Thymus (tissue), 11 donors: Measurements from ENCODE around the gene CDC42SE2. TPM values are rescaled to one million over a fixed set of nuclear protein-coding genes. Genes with fewer than 3 reads are reported as not detected.

Experiments
- DNase-seq, 9 donors: peaks; one replicate each; pipeline ENCODE4 v3.0.0-alpha.2; 2013; ENCODE audit warnings: low spot score in 9 of 9, low read depth in 6 of 9, missing footprints in 1 of 9
- H3K27ac ChIP-seq, 2 donors: one replicate each; pipeline ENCODE4 v1.5.1; 2013; ENCODE audit warnings: control low read depth in 1 of 2, low read depth in 1 of 2, low read length in 1 of 2, mild to moderate bottlenecking in 1 of 2, moderate library complexity in 1 of 2
- H3K27me3 ChIP-seq, 2 donors: one replicate each; pipeline ENCODE4 v1.5.1; 2013; ENCODE audit warnings: low read length in 1 of 2; ENCODE audit not compliant: control insufficient read depth in 2 of 2, insufficient read depth in 1 of 2
- H3K36me3 ChIP-seq, 2 donors: one replicate each; pipeline ENCODE4 v1.5.1; 2013; ENCODE audit warnings: low read length in 1 of 2, mild to moderate bottlenecking in 1 of 2, moderate library complexity in 1 of 2; ENCODE audit not compliant: control insufficient read depth in 2 of 2, insufficient read depth in 2 of 2
- H3K4me1 ChIP-seq, 2 donors: one replicate each; pipeline ENCODE4 v1.5.1; 2013; ENCODE audit warnings: low read length in 2 of 2; ENCODE audit not compliant: control insufficient read depth in 2 of 2, insufficient read depth in 2 of 2
- H3K4me3 ChIP-seq, 2 donors: one replicate each; pipeline ENCODE4 v1.5.1; 2013; ENCODE audit warnings: low read length in 2 of 2, control low read depth in 1 of 2, mild to moderate bottlenecking in 1 of 2
- H3K9me3 ChIP-seq, 2 donors: one replicate each; pipeline ENCODE4 v1.5.1; 2013; ENCODE audit warnings: low read length in 1 of 2, mild to moderate bottlenecking in 1 of 2; ENCODE audit not compliant: control insufficient read depth in 2 of 2, insufficient read depth in 1 of 2
- WGBS: extraction: QIAGEN DNeasy Blood & Tissue Kit; methylation state at CpG from one replicate; pipeline ENCODE4 v1.1.7; 2013; 5-methylcytosine and 5-hydroxymethylcytosine counted together
- polyA plus RNA-seq: library from polyadenylated mRNA; stranded (reverse); fragments of 200-250 nt; gene quantifications from one replicate; pipeline ENCODE4 v1.2.3, GENCODE V29; 2013
- total RNA-seq: library from RNA; stranded (reverse); fragments of 120-200 nt; gene quantifications from one replicate; pipeline ENCODE4 v1.2.4, GENCODE V29; 2013
- donor health status: healthy.

CDC42SE2 gene
- total and polyA plus RNA-seq, 2 donors, result 60.6 to 60.9 TPM

DNA sequence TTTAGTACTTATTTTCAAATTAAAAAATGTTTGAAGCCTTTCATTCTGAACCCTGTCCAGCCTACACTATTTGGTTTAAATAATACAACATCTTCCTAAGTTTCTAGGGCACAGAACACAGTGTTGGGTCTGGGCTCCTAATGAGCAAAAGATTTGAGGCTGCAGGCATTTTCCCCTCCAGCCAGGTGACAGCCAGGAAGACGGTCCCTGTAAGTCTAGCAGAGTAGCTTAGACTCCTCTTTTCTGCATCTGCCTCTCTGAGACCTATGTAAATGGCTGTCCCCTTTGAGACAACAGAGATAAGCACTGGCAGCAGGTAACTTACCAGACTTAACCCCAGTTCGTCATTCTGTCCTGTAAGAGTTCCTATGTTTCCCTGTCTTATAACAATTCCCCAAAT lies 141.8 kb downstream of the CDC42SE2 start:
- no peaks in the 10 kb centered on the region for H3K4me1 ChIP-seq
- no peak overlapping the region for H3K4me3 ChIP-seq
- WGBS, result 93% methylated on average over 2 of the region's 2 CpGs
- no peak overlapping the region for H3K27ac ChIP-seq
- H3K9me3 ChIP-seq, result peaks cover 0 to 10% of the 10 kb centered on the region in 2 donors
- DNase-seq, result no peak
- H3K27me3 ChIP-seq, result no peaks in the 10 kb centered on the region
- H3K36me3 ChIP-seq, result peaks cover 22 to 28% of the 10 kb centered on the region in 2 donors

DNA sequence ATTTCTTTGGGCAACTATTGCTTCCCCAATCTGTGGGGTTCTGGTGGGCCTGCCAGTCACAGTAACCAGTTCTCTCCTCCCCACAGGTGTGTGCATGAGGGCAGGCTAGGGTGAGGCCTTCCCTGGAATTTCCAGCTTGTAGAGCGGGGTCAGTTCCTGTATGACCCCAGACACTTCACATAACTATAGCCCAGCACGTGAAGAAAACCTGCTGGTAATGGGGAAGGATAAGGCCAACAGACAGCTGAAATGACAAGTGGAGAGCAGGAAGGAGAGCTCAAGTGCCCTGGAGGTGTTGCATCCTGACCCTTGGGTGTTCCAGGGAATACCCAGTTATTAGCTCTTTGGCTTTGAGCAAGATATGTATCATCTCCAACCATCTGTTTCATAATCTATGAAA lies 142.2 kb downstream of the CDC42SE2 start:
- DNase-seq, result no peak

DNA sequence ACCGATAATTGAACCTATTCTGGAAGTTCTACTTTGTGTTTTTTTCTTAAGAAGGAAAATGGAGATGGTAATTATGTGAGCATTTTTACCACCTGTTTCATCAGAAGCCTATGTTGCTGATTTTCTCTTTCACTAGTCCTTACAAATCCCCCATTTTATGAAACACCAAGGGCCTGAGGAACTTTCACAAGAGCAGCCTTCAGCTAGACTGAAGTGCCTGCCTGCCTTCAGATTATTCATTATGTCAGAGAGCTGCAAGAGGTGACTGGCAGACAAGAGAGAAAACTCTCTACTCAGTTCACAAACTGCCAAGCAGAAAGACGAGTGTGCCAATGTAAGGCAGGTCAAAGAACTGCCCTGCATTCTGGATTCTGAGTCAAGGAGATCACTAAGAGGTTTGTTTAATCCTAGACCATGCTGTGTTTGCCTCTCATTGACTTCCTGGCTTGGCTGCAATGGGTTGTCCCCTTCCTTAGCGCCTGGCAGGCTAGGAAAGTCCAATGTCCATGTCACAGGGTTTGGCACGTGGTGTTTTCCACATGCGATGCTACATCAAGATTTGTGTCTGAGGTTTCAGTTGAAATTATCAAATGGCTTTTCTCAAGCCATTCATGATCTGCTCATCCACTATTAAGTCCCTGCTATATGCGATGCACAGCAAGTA lies 143.3 kb downstream of the CDC42SE2 start:
- no peaks in the 10 kb centered on the region for H3K4me1 ChIP-seq
- no peaks in the 10 kb centered on the region for H3K27me3 ChIP-seq
- no peak overlapping the region for H3K27ac ChIP-seq
- no peak for DNase-seq
- WGBS, result 98% methylated on average over 6 of the region's 6 CpGs
- H3K4me3 ChIP-seq, result no peak overlapping the region
- H3K9me3 ChIP-seq, result no peaks in the 10 kb centered on the region
- H3K36me3 ChIP-seq, result peaks cover 21 to 25% of the 10 kb centered on the region in 2 donors

More for the DNA sequence above, 142.2 kb downstream of the CDC42SE2 start:
- Histone ChIP-seq H3K27ac (no peak overlapping the region), H3K9me3 (peaks cover 0 to 8% of the 10 kb centered on the region in 2 donors), H3K4me3 (no peak overlapping the region), H3K36me3 (peaks cover 24% of the 10 kb centered on the region in 2 donors), H3K4me1 (no peaks in the 10 kb centered on the region), H3K27me3 (no peaks in the 10 kb centered on the region)
- WGBS, result over 99% methylated on average over 2 of the region's 2 CpGs

DNA sequence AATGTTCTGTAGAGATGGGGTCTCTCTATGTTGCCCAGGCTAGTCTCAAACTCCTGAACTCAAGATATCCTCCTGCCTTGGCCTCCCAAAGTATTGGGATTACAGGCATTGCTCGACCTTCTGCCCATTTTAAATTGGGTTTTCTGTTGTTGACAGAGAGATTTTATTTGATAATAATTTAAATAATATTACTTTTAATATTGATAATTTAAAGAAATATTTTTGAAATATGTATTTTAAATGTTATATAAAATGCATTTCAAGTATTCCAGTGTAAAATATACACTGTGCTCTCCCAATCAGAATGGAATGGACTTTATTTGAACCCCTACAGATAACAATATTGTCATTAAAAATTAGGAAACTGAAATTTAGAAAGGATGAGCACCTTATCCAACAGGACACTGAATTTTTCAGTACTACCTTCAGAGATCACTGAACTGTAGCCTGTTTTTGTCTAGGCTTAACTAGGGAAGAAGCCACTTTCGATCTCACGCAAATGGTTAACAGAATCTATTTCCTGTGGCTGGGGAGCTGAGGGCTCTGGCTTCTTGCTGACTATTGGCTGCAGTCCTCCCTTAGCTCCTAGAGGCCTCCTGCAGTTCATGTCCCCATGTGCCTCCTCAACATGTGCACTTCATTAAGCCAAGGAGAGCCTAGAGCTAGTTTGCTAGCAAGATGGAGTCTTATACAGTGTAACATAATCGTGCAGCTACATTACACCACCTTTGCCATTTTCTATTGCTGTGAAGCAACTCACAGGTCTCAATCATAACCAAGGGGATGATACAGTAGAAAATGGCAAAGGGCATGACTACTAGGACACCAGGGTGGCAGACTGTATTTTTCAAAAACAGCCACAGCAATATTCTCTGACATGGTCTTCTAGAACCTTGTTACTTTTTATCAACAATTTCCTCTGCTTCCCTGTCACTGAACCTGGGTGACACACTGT lies 150.0 kb downstream of the CDC42SE2 start:
- H3K4me1 ChIP-seq, result peaks cover 0 to 3% of the 10 kb centered on the region in 2 donors
- H3K27me3 ChIP-seq, result no peaks in the 10 kb centered on the region
- WGBS, result 84% methylated on average over 4 of the region's 4 CpGs
- H3K9me3 ChIP-seq, result no peaks in the 10 kb centered on the region
- peaks cover 3 to 9% of the 10 kb centered on the region in 2 donors for H3K36me3 ChIP-seq
- no peak overlapping the region for H3K4me3 ChIP-seq
- H3K27ac ChIP-seq, result no peak overlapping the region
- DNase-seq, result peak in 1 of 9 donors; percentile 31

DNA sequence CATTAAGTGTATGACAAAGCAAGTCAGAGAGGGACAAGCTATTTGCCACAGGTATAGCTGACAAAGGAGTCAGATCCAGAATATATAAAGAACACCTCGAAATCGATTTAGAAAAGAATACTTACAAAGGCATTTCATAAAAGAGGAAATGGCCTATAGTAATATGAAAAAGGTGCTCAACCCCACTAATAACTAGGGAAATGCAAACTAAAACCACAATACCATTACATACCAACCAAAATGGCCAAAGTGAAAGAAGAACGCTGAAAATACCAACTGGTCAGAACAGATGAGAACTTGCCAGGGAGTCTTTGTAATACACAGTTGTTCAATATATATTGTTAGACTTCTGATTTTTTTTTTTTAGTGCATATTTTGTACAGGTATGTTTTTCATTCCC lies 152.9 kb downstream of the CDC42SE2 start:
- Histone ChIP-seq H3K4me3 (no peak overlapping the region), H3K27ac (no peak overlapping the region), H3K9me3 (no peaks in the 10 kb centered on the region), H3K4me1 (peaks cover 0 to 3% of the 10 kb centered on the region in 2 donors), H3K27me3 (no peaks in the 10 kb centered on the region), H3K36me3 (peaks cover 4 to 9% of the 10 kb centered on the region in 2 donors)
- WGBS, result 35% methylated on average over 3 of the region's 3 CpGs
- no peak for DNase-seq

DNA sequence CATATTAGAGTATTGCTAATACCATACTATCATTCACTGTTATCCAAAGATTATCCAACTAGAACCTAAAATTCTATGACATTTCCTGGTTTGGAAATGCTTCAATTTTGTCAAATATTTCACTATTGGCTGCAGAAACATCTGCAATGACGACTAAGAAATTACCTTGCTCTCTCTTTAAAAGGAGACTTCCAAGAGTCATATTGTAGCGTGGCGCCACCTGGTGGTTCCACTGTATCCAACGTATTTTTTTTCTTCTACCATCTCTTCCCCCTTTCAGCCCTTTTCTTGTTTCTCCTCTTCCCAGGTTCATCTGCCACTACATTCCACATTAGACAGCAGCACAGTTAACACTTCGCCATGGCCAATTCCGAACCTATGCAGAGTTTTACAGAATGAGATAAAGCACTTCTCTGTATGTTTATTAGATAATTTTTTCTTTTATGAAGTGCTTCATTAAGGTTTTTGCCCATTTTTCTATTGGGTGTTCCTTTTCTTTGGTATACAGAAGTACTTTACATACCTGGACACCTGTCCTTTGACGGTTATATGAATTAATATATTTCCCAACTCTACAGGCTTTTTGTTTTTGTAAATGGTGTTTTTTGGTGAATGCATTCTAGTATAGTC lies 153.5 kb downstream of the CDC42SE2 start:
- 35% methylated on average over 7 of the region's 7 CpGs for WGBS
- peaks cover 8 to 15% of the 10 kb centered on the region in 2 donors for H3K36me3 ChIP-seq
- no peaks in the 10 kb centered on the region for H3K9me3 ChIP-seq
- H3K27ac ChIP-seq, result no peak overlapping the region
- no peaks in the 10 kb centered on the region for H3K27me3 ChIP-seq
- peak; percentile 39 to 82 (median 64) for DNase-seq
- H3K4me3 ChIP-seq, result no peak overlapping the region
- peaks cover 0 to 3% of the 10 kb centered on the region in 2 donors for H3K4me1 ChIP-seq

DNA sequence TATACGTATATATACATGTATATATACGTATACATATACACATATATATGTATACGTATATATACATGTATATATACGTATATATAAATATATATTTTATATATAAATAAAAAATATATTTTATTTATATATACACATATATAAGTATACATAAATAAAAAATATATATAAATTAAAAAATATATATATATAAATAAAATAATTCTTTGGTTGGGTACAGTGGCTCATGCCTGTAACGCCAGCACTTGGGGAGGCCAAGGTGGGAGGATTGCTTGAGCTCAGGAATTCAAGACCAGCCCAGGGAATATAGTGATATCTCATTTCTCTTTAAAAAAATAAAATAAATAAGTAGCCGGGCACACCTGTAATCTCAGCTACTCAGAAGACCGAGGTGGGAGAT lies 155.0 kb downstream of the CDC42SE2 start:
- H3K9me3 ChIP-seq, result no peaks in the 10 kb centered on the region
- no peaks in the 10 kb centered on the region for H3K27me3 ChIP-seq
- H3K36me3 ChIP-seq, result peaks cover 13 to 21% of the 10 kb centered on the region in 2 donors
- no peak for DNase-seq
- no peak overlapping the region for H3K27ac ChIP-seq
- H3K4me1 ChIP-seq, result peaks cover 0 to 3% of the 10 kb centered on the region in 2 donors
- no peak overlapping the region for H3K4me3 ChIP-seq
- WGBS, result over 99% methylated on average over 7 of the region's 7 CpGs

DNA sequence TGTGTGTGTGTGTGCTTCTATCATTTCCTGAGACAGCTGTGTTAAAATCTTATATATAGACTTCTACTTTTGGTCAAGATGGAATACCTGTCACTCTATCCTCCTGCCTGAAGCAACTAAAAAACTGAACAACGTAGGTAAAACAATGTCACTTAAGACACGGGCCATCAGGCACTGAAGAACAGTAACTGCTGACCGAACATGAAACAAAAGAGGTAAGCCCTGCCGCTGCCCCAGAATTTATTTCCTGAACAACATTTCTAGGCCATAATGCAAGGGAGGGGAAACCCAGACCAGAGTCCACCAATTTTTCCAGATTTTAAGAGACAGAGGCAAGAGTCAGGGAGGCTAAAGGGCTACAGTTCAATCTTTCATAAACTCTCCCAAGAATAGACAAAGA lies 156.0 kb downstream of the CDC42SE2 start:
- H3K27ac ChIP-seq, result no peak overlapping the region
- H3K9me3 ChIP-seq, result no peaks in the 10 kb centered on the region
- WGBS, result 74% methylated on average over 4 of the region's 4 CpGs
- no peaks in the 10 kb centered on the region for H3K27me3 ChIP-seq
- H3K4me1 ChIP-seq, result no peaks in the 10 kb centered on the region
- H3K36me3 ChIP-seq, result peaks cover 13 to 15% of the 10 kb centered on the region in 2 donors
- H3K4me3 ChIP-seq, result no peak overlapping the region
- no peak for DNase-seq

DNA sequence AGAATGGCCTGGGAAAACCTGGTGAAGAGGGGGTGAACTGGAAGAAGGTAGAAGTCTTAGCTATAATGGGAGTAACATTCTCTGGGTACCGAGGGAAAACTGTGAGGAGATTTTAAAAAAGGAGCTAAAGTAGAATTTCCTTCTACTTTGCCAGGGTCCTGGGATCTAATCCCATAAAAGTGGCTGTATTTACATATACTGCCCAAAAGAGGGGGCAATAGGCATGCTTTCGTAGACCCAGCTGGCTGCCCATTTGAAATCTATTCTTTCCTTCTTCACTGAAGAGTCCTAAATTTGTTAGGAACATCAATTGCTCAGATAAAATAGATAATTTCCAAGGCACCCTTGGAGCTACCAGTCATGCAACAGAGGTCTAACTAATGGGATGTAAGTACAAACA lies 159.2 kb downstream of the CDC42SE2 start:
- WGBS, result 94% methylated on average over 2 of the region's 2 CpGs
- Histone ChIP-seq H3K27ac (no peak overlapping the region), H3K9me3 (no peaks in the 10 kb centered on the region), H3K36me3 (peaks cover 24 to 28% of the 10 kb centered on the region in 2 donors), H3K27me3 (no peaks in the 10 kb centered on the region), H3K4me1 (no peaks in the 10 kb centered on the region), H3K4me3 (no peak overlapping the region)
- no peak for DNase-seq
